KBM-7 (cell line): ENCODE data around the gene IFNGR1.
"Not testable (repeated sequence)": the region's sequence is repeated elsewhere in the genome, so short reads cannot be mapped to it uniquely, and the experiment has no call there.

Source experiments
- DNase-seq: peaks from one replicate; pipeline ENCODE4 v3.0.0-alpha.2; 2015
- in situ Hi-C: fragments of 300-500 bp; cut with MboI; formaldehyde crosslinking; loops from 2 replicates; pipeline ENCODE4 v1.14.3; 2020; ENCODE audit warnings: low sequenced_read_pairs, low pct_unique_long_range_greater_than_20kb, mixed read lengths

The IFNGR1 gene

GRCh38 chr6:137216875-137217553 is 2.2 kb downstream of the IFNGR1 start:
- in situ Hi-C loops: no loop called here
- no peak for DNase-seq

GRCh38 chr6:137216106-137216505 is 3.1 kb downstream of the IFNGR1 start:
- in situ Hi-C loops: no loop called here
- no peak for DNase-seq

- DNase-seq, in situ Hi-C loops: not testable (repeated sequence)
These were observed 3.6 kb downstream of the IFNGR1 start for GRCh38 chr6:137215630-137216029.

GRCh38 chr6:137214931-137215330 is 4.3 kb downstream of the IFNGR1 start:
- in situ Hi-C loops: no loop called here
- DNase-seq: no peak

GRCh38 chr6:137213813-137214212 is 5.4 kb downstream of the IFNGR1 start:
- no peak for DNase-seq
- in situ Hi-C loops: no loop called here

GRCh38 chr6:137213331-137213740 is 5.8 kb downstream of the IFNGR1 start:
- in situ Hi-C loops: no loop called here
- DNase-seq: no peak

- in situ Hi-C loops: no loop called here
- no peak for DNase-seq
These were observed 7.3 kb downstream of the IFNGR1 start for GRCh38 chr6:137211910-137212309.

- in situ Hi-C loops: no loop called here
- no peak for DNase-seq
These were observed 8.3 kb downstream of the IFNGR1 start for GRCh38 chr6:137210903-137211302.

- in situ Hi-C loops: no loop called here
- DNase-seq: no peak
These were observed 10.9 kb downstream of the IFNGR1 start for GRCh38 chr6:137208279-137208678.

GRCh38 chr6:137207457-137207856 is 11.7 kb downstream of the IFNGR1 start:
- DNase-seq, in situ Hi-C loops: not testable (repeated sequence)

- in situ Hi-C loops: no loop called here
- no peak for DNase-seq
These were observed 12.6 kb downstream of the IFNGR1 start for GRCh38 chr6:137206577-137206976.

- DNase-seq: no peak
- in situ Hi-C loops: no loop called here
These were observed 15.9 kb downstream of the IFNGR1 start for GRCh38 chr6:137203256-137203655.

- in situ Hi-C loops: no loop called here
- DNase-seq: peak; percentile 38
These were observed 17.1 kb downstream of the IFNGR1 start for GRCh38 chr6:137202078-137202477.

GRCh38 chr6:137201006-137201405 is 18.2 kb downstream of the IFNGR1 start:
- no peak for DNase-seq
- in situ Hi-C loops: no loop called here

- no peak for DNase-seq
- in situ Hi-C loops: no loop called here
These were observed 18.9 kb downstream of the IFNGR1 start for GRCh38 chr6:137200288-137200687.

- DNase-seq: no peak
- in situ Hi-C loops: no loop called here
These were observed 21.2 kb downstream of the IFNGR1 start for GRCh38 chr6:137197684-137198645.

- no peak for DNase-seq
- in situ Hi-C loops: no loop called here
These were observed 25.7 kb downstream of the IFNGR1 start for GRCh38 chr6:137193256-137194070.

GRCh38 chr6:137192821-137193220 is 26.4 kb downstream of the IFNGR1 start:
- in situ Hi-C loops: no loop called here
- no peak for DNase-seq

GRCh38 chr6:137191670-137192069 is 27.5 kb downstream of the IFNGR1 start:
- in situ Hi-C loops: no loop called here

GRCh38 chr6:137191236-137191635 is 27.9 kb downstream of the IFNGR1 start:
- in situ Hi-C loops: no loop called here
- DNase-seq: no peak

More at GRCh38 chr6:137191670-137192069, 27.5 kb downstream of the IFNGR1 start:
- DNase-seq: no peak
